G401 (cell line): ENCODE measurements around the gene DNAJB5. TPM values are rescaled to one million over a fixed set of nuclear protein-coding genes. Genes with fewer than 3 reads are reported as not detected.
"Not testable (repeated sequence)": the region's sequence is repeated elsewhere in the genome, so short reads cannot be mapped to it uniquely, and the experiment has no call there.

Source experiments
- DNase-seq: peaks from one replicate; pipeline ENCODE4 v3.0.0-alpha.2; 2015; ENCODE audit warnings: low spot score
- in situ Hi-C: cut with HindIII; loops from 2 replicates; pipeline ENCODE4 v1.10.0; 2016; ENCODE audit warnings: low sequenced_read_pairs, mixed read lengths
- total RNA-seq: library from RNA; depleted of rRNA; stranded (reverse); fragments of >200 nt; shearing (Covaris generic); gene quantifications from 2 replicates; pipeline ENCODE4 v1.2.3, GENCODE V29; 2014; rRNA removed

DNAJB5 gene
- total RNA-seq = 21.1 and 24.2 TPM in 2 replicates

DNA sequence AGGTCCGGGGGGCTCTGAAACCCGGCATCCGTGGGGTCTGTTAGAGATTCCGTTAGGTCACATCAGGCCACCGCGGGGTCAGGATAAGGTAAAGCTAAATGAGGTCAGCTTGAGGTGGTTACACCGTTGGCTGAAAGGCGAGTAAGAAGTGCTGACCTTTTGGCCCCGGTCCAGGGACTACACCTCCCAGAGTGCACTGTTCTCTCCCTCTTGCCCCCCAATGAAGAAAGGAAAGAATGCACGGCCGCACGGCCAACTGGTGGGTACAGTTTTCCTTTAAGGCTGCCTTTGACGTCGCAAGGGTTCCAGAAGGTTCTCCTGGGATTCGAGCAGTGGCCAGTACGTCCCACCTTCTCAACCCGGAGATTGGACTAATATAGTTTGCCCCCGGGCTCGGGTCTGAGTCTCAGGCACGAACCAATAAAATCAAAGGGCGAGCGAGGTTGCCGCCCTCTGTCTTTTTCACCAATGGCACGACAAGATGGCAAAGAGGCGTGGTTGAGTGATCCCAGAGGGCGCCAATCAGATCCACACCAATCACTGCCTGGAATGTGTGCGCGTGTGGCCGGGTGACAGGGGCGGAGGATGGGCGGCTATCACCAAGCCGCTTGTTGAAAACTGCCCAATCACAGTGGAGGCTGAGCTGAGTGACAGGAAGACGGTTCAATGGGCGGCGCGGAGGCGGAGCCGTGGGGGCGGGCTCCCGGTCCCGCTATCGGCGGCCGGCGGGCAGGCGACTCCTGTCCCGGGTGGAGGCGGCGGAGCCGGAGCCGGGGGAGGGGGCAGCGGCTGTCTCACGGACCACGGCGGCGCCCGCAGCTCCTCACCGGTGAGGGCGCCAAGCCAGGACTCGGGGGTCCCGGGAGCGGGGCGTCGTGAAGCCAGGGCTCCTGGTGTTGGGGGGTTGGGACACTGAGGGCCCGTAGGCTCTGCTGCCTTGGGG, at the start of gene DNAJB5:
DNAJB5 (plus strand) TSS at position 743 of the 943 bp plus-strand sequence. CDS start 886 bp downstream, outside the sequence.
- DNase-seq = peak; percentile 100
- in situ Hi-C loops = no loop called here

DNA sequence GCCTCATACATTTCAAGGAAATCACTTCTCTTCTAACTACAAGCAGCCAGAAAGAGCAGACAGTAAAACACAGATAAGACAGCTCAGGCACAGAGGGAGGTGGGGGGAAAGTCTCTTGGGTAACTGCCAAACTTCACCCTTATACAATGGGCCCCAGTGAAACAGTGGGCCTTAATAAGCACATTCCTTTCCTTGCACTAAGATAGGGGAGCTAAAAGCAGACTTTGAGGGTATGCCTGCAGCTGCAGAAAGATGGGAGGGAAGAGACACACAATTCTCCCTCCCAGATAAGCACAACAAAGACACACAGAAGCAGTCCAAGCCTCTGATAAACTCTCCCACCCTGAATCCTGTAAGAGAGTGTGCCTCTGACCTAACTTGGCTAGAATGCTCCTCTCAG, 49.6 kb upstream of the DNAJB5 start:
- in situ Hi-C loops, DNase-seq: not testable (repeated sequence)

DNA sequence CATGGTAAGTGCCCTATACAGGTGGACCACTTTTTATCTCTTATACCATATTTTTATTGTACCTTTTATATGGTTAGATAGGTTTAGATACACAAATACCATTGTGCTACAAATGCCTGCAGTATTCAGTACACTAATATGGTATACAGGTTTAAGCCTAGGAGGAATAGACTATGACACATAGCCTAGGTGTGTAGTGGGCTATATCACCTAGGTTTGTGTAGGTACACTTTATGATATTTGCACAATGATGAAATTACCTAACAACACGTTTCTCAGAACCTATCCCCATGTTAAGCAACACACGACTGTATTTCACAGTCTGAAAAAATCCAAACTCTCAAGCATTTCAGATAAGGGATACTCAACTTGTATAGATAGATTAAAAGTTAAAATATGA, 41.1 kb upstream of the DNAJB5 start:
- in situ Hi-C loops = no loop called here
- no peak for DNase-seq

DNA sequence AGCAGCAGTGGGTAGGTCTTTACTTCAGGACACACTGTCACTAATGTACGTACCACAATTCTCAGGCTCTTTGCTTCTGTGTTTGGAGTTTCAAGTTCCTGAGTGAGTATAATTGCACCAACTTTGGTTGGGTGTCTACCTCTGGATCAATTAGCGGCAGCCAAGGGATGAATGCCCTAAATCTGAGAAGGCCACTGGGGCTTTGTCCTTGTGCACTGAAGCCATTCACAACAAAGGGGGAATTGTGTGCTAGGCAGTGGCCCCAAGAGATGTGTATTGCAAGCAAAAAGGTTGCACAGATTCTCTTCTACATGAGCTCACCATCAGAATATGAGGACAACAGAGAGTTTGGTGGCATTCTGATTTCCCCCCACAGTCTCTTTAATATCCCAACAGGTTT, 35.3 kb upstream of the DNAJB5 start:
- in situ Hi-C loops = no loop called here
- no peak for DNase-seq

DNA sequence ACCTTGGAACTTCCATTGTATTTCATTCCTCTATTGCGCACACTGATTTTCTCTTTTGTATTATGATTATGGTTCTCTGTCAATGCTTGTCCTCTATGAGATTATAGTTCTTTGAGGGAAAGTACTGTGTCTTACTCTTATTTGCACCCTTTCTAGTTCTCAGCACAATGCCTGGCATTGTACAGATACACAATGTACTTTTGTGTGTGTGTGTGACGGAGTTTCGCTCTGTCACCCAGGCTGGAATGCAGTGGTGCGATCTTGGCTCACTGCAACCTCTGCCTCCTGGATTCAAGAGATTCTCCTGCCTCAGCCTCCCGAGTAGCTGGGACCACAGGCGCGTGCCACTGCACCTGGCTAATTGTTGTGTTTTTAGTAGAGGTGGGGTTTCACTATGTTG, 33.5 kb upstream of the DNAJB5 start:
- in situ Hi-C loops, DNase-seq: not testable (repeated sequence)

GRCh38 chr9:34956648-34957047, 32.9 kb upstream of the DNAJB5 start:
- in situ Hi-C loops = no loop called here

GRCh38 chr9:34957492-34958410, 31.8 kb upstream of the DNAJB5 start, which contains the start of gene PHF24:
TSS of gene PHF24 (plus strand) at chr9:34958285. CDS start at chr9:34971299, 13,014 bp downstream.
- DNase-seq = peak; percentile 49
- in situ Hi-C loops = no loop called here

More at GRCh38 chr9:34956648-34957047, 32.9 kb upstream of the DNAJB5 start:
- no peak for DNase-seq

DNA sequence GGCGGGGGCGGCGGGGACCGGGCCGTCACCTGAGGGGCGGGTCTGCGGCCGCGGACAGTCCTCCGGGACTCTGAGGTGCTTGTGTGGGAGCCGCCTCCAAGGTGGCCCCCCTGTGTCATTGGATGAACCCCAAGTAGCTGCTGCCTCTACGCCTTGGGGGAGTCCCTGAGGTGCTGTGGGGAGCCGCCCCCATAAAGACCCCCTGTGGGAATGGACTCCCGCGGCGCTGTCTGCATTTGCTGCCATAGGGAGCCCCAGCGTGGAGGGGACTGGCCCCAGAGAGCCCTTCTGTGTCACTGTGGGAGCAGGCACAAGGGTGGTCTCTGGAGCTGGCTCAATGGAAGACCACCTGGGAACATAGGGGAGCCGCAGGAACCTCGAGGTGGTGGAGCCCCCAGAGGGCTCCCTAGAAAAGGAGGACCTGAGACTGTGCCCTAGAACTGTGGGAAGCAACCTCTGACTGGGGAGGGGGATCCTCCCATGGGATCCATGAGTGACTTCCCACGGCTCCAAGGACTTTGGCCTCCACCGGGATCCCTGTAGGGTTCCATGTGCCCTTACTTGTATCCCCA, 31.0 kb upstream of the DNAJB5 start:
- DNase-seq = no peak
- in situ Hi-C loops = no loop called here

DNA sequence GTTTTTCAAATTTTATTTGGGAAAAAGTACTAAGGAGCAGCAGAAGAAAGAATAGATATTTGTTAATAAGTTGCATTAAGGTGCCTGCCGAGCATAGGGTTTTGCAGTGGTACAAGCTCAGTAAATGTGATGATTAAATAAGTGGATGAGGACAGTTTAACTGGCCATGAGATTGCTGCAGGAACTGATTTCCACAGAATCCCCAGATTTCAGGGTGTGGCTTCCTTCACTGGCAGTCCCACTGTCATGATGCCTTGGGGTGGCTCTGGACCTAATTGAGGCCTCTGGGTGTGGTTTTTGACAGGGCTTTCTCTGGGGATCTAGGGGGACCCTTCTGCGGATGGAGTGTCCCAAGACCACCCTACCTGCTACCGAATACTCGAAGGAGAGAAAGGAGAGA, 30.1 kb upstream of the DNAJB5 start:
- in situ Hi-C loops = no loop called here

DNA sequence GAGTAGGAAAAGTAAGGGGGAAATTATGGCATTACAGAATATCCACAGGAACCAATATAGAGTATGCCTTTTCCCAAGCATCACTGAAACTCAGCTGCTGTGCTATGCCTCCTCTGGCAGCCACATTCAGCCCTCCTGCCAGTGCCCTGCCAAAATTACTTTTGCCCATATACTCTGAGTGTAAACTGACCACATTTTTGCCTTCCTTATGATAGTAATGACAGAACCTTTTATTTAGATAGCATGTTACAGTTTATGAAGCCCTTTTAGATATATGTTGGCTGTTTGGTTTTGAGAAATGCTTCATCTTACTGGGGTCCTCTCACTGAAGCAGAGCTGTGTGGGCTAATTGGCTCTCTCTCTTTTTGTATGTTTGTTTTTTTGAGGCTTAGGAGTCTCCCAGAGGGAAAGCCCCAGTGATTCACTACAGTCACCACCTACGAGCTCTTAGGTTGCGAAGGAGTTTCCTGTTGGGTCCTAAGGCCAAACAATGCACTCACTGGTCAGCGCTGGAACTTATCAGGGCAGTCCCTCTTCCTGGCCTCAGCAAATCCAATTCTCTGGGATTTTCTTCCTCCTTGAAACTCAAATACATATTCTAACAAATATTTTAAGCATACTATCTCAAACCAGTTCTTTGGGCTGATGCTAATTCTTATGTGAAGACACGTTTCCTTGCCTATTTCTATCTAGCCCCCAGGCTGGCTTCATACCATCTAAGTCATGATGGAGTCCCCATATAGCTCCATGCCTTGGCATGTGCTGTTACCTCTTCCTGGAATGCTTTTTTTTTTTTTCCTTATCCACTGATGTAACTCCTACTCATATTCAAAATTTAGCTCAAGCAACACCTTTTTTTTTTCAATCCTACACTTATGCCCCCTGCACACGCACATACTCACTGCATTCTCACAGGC, 27.7 kb upstream of the DNAJB5 start:
- peak; percentile 15 for DNase-seq
- in situ Hi-C loops = no loop called here

More for the DNA sequence above, 30.1 kb upstream of the DNAJB5 start:
- peak; percentile 25 for DNase-seq

DNA sequence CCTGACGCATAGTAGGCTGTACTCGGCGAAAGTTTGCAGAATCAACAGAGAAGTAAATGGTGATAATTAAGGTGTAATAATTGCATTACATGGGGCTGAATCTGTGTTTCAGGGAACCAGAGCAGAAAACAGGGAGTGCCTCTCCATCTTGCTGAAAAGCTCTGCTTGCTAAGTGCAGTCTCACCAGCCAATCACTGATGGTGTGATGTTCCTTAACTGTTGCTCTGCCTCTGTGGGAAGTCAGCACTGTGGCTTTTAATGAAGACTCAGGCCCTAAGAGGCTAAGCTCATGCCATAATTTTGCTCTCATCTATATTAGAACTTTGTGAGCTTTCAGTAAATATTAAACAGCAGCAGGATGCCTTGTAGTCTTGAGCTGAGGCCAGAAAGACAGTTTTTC, 27.0 kb upstream of the DNAJB5 start:
- DNase-seq = peak; percentile 25
- in situ Hi-C loops = no loop called here

GRCh38 chr9:34963552-34963951, 26.0 kb upstream of the DNAJB5 start:
- in situ Hi-C loops = no loop called here
- DNase-seq = no peak

- no peak for DNase-seq
- in situ Hi-C loops = no loop called here
Observed at GRCh38 chr9:34964458-34964857, 25.1 kb upstream of the DNAJB5 start.

DNA sequence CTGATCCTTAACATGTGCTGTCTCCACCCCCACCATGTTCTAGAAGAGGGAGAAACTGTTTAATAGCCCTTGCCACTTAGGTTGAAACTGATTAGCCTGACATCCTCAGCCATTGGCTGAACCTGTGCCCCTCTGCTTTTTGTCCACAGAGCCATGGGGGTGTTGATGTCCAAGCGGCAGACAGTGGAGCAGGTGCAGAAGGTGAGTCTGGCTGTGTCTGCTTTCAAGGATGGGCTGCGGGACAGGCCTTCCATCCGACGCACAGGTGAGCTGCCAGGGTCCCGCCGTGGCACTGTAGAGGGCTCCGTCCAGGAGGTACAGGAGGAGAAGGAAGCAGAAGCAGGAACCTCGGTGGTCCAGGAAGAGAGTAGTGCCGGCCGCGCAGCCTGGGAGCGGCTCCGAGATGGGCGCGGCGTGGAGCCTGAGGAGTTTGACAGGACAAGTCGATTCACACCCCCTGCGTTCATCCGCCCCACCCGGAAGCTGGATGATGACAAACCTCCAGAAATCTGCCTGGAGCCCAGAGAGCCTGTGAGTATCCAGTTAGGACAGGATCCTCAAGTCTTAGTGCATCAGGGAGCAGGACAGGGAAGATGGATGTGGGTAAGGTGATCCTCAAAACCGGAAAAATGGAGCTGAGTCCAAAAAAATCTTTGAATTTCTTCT, 18.3 kb upstream of the DNAJB5 start:
- no peak for DNase-seq
- in situ Hi-C loops = no loop called here

GRCh38 chr9:34974664-34975063, 14.9 kb upstream of the DNAJB5 start:
- in situ Hi-C loops = no loop called here
- DNase-seq = no peak

GRCh38 chr9:34976441-34976840, 13.1 kb upstream of the DNAJB5 start:
- in situ Hi-C loops = no loop called here
- no peak for DNase-seq

- no peak for DNase-seq
- in situ Hi-C loops = no loop called here
Observed at GRCh38 chr9:34976992-34977391, 12.6 kb upstream of the DNAJB5 start.
